GM18873 (cell line): ENCODE results near the gene RBM33.

Source experiments
- ATAC-seq: cut with Tn5 transposase; IDR thresholded peaks from one replicate; pipeline ENCODE4 v1.9.1; 2021; ENCODE audit warnings: mild to moderate bottlenecking, moderate library complexity, moderate number of reproducible peaks; ENCODE audit not compliant: unreplicated experiment, low FRiP score

The RBM33 gene

GRCh38 chr7:155803418-155804376 lies 159.2 kb downstream of the RBM33 start:
- no peak for ATAC-seq

GRCh38 chr7:155804431-155804831 lies 160.0 kb downstream of the RBM33 start:
- no peak for ATAC-seq

GRCh38 chr7:155804897-155805825 lies 160.7 kb downstream of the RBM33 start:
- no peak for ATAC-seq

GRCh38 chr7:155805826-155806095 lies 161.3 kb downstream of the RBM33 start:
- no peak for ATAC-seq

GRCh38 chr7:155806096-155806871 lies 161.8 kb downstream of the RBM33 start:
- ATAC-seq = no peak

GRCh38 chr7:155807065-155807671 lies 162.7 kb downstream of the RBM33 start:
- ATAC-seq = no peak

DNA sequence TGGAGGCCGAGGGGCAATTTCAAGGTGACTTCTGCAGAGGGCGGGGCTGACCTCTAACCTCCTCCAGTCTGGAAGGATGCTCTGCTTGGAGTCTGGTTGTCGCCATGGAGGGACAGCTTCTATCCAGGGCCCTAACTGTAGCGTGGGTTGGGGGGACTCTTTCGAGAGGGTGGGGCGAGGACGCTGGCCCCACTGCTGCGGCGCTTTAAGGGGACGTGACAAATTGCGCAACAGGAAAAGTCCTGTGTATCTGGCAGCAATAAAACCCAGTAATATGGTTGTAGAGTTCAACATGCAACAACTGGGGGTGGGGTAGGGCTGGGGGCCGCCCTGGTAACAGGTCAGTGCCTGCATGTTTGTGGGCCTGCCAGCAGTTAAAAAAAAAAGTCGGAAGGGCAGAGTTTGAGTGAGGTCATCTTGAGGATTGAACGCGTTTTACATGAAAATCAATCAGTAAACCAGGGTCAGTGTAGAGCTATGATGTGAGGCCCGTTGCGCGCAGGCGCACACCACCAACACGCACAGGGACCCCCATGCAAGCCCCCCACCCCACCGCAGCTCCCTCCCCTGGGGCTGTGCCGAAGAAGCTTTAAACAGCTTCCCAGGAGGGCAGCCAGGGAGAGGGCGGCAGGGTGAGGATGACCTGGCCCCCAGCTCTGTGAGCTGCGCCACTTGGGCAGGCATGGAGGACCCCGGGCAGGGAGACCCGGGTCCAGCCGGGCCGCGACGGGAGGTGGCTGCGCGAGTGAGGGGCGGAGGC lies 163.5 kb downstream of the RBM33 start:
- ATAC-seq = no peak

DNA sequence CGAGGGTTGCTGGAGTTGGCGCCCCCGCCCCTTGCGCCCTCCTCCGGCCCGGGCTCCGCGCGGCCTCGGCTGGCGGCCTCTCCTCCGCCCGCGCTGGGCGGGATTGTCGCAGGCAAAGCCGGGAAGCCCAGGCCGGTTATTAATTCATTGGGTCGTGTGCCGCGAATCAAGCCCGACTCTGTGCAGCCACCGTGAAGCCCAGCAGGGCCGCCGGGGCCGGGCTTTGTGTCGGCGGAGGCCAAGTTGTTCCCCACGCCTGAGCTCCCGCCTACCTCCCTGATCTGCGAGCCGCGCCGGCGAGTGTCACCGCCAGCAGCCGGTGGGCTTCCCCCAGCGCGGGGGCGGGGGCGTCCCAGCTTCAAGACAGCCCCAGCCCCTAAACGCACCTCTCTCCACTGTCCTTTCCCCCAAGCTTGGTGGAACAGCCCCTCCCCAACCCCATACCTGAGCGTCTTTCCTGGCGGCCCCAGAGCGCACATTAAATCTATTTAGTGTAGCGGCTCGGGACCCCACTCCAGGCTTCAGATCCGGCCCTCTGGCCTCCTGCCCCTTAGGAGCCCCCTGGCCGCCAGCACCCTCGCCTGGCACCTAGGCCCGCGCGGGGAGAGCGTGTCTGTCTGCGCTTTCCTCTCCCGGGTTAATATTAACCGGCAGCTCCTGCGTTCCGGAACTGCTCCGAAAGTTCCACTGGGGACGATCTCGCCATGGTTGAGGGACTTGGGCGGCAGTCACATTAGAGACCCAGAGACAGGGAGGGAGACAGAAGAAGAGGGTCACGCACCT lies 164.3 kb downstream of the RBM33 start:
- no peak for ATAC-seq

DNA sequence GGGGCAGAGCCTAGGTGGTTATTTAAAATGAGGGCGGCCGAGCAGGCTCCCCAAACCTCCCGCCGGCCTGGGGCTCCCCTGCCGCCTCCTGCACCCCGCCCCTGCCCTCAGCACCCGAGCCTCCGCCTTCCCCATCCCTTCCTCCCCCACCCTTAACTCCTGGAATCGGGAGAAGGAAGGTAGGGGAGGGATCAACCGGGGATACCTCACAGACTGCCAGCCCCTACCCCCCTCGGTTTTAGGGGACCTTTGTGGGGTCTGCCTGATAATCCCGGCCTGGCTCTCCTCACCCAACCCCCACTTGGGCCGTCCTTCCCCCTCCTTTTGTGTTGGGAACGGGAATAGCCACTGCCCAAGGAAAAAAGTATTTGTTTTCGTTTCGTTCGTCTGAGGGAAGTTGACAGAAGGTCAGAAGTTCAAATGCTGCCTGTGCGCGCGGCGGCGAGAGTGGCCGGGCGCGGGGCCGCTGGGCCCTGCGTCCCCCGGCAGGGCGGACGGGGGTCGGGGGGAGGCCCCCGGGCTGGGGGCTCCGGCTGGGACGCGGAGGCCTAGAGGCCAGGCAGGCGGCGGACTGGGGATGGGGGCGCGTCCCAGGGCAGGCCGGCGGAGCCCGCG lies 165.0 kb downstream of the RBM33 start:
- no peak for ATAC-seq

DNA sequence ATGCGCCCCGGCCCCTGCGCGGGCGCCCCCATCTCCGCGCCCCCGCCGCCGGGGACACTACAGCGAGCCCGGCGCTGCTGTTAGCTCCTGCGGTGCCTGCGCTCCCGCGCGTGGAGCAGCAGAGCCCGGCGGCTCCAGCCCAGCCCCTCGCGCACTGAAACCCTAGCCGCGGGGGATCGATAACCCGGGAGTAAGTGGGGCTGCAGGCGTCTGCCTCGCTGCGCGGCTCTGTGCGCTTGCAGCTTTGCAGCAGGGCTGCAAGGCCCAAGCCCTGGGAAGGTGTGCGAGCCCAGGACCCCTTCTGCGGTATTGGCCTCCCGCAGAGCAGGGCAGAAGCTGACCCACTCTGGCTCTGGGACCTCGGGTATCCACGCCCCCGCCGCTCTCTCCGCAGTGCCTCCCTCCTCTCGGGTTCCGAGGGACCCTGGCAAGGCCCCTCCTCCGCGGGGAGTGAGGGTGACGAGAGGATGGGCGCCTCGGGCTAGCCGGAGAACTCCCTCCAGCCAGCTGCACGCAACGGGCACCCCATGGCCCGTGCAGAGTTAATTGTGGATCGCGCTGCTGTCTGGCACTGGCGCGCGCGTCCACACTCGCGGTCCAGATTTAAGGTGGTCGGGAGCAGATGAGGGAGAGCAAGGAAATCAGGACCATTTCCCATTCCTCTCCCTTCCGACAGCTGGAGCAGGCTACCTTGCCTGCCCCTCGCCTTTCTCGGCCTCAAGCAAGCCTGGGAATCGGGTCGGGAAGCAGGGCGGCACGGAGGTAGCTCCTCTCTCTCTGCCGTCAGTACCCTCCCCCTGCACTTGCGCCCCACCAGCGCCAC lies 165.7 kb downstream of the RBM33 start:
- no peak for ATAC-seq

GRCh38 chr7:155810770-155811559 lies 166.5 kb downstream of the RBM33 start:
- no peak for ATAC-seq

- no peak for ATAC-seq
Observed at GRCh38 chr7:155811560-155811894, 167.1 kb downstream of the RBM33 start.

- ATAC-seq = no peak
Observed at GRCh38 chr7:155811895-155812761, 167.7 kb downstream of the RBM33 start, which contains the start of gene SHH. Gene SHH (minus strand): TSS chr7:155812463. CDS start chr7:155812122, 341 bp downstream.

GRCh38 chr7:155813125-155813524 lies 168.7 kb downstream of the RBM33 start:
- ATAC-seq = no peak

DNA sequence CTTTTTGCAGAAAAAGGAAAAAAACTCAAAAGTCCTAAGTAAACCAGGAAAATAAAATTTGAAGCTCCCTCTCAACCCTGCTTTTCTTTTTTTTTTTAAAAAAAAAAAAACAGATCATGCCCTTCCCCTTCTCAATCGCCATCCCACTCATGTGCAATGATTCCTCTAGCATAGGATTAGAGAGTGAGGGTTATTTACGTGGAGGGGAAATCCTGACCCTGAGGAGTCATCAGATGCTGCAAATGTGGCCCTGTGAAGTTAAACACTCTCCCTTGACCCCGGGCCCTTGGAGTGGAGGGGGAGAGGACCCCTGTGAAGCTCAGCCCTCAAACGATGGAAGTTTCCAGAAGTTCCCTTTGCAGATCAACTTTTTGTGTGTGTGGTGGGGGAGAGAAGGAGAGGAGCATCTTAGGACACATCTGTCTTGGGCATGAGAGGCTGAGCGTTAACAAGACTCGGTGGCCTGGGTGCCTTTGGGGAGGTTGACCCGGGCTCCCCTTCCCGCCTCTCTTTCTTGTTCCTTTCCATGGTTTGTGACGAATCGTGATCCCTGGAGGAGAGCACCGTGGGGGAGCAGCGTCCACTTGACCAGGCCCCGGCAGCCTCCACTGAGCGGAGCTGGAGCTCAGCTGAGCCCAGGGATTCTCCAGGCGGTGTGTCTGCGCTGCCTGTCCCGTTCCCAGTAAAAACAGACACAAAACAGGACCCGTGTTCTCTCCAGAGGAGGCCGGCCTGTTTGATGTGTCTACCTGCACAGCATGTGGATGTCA lies 169.3 kb downstream of the RBM33 start:
- ATAC-seq = no peak
